WTC11 (cell line): ENCODE results near the gene NCKAP5. TPM values are rescaled to one million over a fixed set of nuclear protein-coding genes. Genes with fewer than 3 reads are reported as not detected.

Experiments used
- ATAC-seq: fragments of 200-7000 bp; cut with Tn5 transposase; 2 replicates; pipeline ENCODE4 v1.10.0; 2021; ENCODE audit warnings: mild to moderate bottlenecking, moderate library complexity
- CTCF ChIA-PET: fragments of 300-600 bp; sonication (Branson Sonifier 250); formaldehyde crosslinking; loops from one replicate; lab custom pipeline; 2021; ENCODE audit warnings: antibody characterized with exemption; lab: Charles Lee
- POLR2A ChIA-PET: fragments of 350-600 bp; sonication (Branson Sonifier 250); formaldehyde crosslinking; loops from one replicate; lab custom pipeline; 2021; ENCODE audit warnings: antibody characterized with exemption; lab: Charles Lee
- DNase-seq: peaks from one replicate; pipeline ENCODE4 v3.0.0; 2021; ENCODE audit warnings: low spot score
- H3K27ac Mint-ChIP-seq: 2 replicates; pipeline ENCODE4 v1.8.0; 2021; ENCODE audit warnings: mixed read lengths
- H3K27me3 Mint-ChIP-seq: 2 replicates; pipeline ENCODE4 v1.8.0; 2021; ENCODE audit warnings: low read depth, mild to moderate bottlenecking, moderate library complexity, mixed read lengths
- H3K36me3 Mint-ChIP-seq: 2 replicates; pipeline ENCODE4 v1.8.0; 2021; ENCODE audit warnings: mixed read lengths
- H3K4me1 Mint-ChIP-seq: 2 replicates; pipeline ENCODE4 v1.8.0; 2022; ENCODE audit warnings: mixed read lengths
- H3K4me3 Mint-ChIP-seq: 2 replicates; pipeline ENCODE4 v1.8.0; 2021; ENCODE audit warnings: mild to moderate bottlenecking, moderate library complexity, mixed read lengths
- H3K9me3 Mint-ChIP-seq: 2 replicates; pipeline ENCODE4 v1.8.0; 2021; ENCODE audit warnings: mixed read lengths
- CREM ChIP-seq: sonication (generic); formaldehyde crosslinking; IDR thresholded peaks from 2 replicates; pipeline ENCODE4 v1.8.1; 2022; ENCODE audit warnings: mild to moderate bottlenecking, missing genetic modification reagents, moderate library complexity
- ELF4 ChIP-seq: sonication (generic); formaldehyde crosslinking; IDR thresholded peaks from 2 replicates; pipeline ENCODE4 v1.8.1; 2022; ENCODE audit warnings: low read depth, mild to moderate bottlenecking, moderate library complexity, missing genetic modification reagents
- NR2C2 ChIP-seq: sonication (generic); formaldehyde crosslinking; IDR thresholded peaks from 2 replicates; pipeline ENCODE4 v1.8.0; 2022; ENCODE audit warnings: mild to moderate bottlenecking, missing genetic modification reagents
- OVOL2 ChIP-seq: fragments of 250-450 bp; sonication (Bioruptor Pico); IDR thresholded peaks from 2 replicates; pipeline ENCODE4 v1.9.0; 2021; ENCODE audit warnings: mild to moderate bottlenecking, borderline replicate concordance
- SMAD3 ChIP-seq: sonication (generic); formaldehyde crosslinking; IDR thresholded peaks from 2 replicates; pipeline ENCODE4 v1.8.0; 2022; ENCODE audit warnings: missing genetic modification reagents, mild to moderate bottlenecking, borderline replicate concordance
- SP1 ChIP-seq: sonication (generic); formaldehyde crosslinking; conservative IDR thresholded peaks from 2 replicates; pipeline ENCODE4 v1.8.1; 2022; ENCODE audit warnings: missing genetic modification reagents
- TEAD1 ChIP-seq: sonication (generic); formaldehyde crosslinking; IDR thresholded peaks from 2 replicates; pipeline ENCODE4 v1.8.0; 2022; ENCODE audit warnings: mild to moderate bottlenecking, missing genetic modification reagents
- ZNF121 ChIP-seq: sonication (generic); formaldehyde crosslinking; IDR thresholded peaks from 2 replicates; pipeline ENCODE4 v1.8.0; 2023; ENCODE audit warnings: missing genetic modification reagents
- ZNF232 ChIP-seq: sonication (generic); formaldehyde crosslinking; IDR thresholded peaks from 2 replicates; pipeline ENCODE4 v1.8.0; 2022; ENCODE audit warnings: mild to moderate bottlenecking, missing genetic modification reagents
- ZNF396 ChIP-seq: fragments of 250-450 bp; sonication (Bioruptor Pico); IDR thresholded peaks from 2 replicates; pipeline ENCODE4 v1.8.0; 2021; ENCODE audit warnings: mild to moderate bottlenecking, moderate library complexity, borderline replicate concordance
- ZNF416 ChIP-seq: fragments of 250-450 bp; sonication (Bioruptor Pico); IDR thresholded peaks from 2 replicates; pipeline ENCODE4 v1.9.0; 2021; ENCODE audit warnings: mild to moderate bottlenecking, inconsistent platforms
- total RNA-seq: library from RNA; stranded (reverse); gene quantifications from 3 replicates; pipeline ENCODE4 v1.2.3, GENCODE V29; 2021
- TF ChIP-seq, protein P1 (sequence below): sonication (generic); formaldehyde crosslinking; IDR thresholded peaks from 2 replicates; pipeline ENCODE4 v1.8.1; 2023; ENCODE audit warnings: mild to moderate bottlenecking, missing genetic modification reagents, moderate library complexity
- TF ChIP-seq, protein P2 (sequence below): sonication (generic); formaldehyde crosslinking; IDR thresholded peaks from 2 replicates; pipeline ENCODE4 v1.8.1; 2022; ENCODE audit warnings: low read depth, mild to moderate bottlenecking, moderate library complexity, missing genetic modification reagents, borderline replicate concordance
- TF ChIP-seq, protein P3 (sequence below): sonication (generic); formaldehyde crosslinking; IDR thresholded peaks from 2 replicates; pipeline ENCODE4 v1.8.0; 2022; ENCODE audit warnings: mild to moderate bottlenecking, missing genetic modification reagents
- TF ChIP-seq, protein P4 (sequence below): fragments of 250-450 bp; sonication (Bioruptor Pico); IDR thresholded peaks from 2 replicates; pipeline ENCODE4 v1.8.0; 2021; ENCODE audit warnings: mild to moderate bottlenecking
- TF ChIP-seq, protein P5 (sequence below): sonication (generic); formaldehyde crosslinking; IDR thresholded peaks from 2 replicates; pipeline ENCODE4 v1.8.1; 2023; ENCODE audit warnings: mild to moderate bottlenecking, missing genetic modification reagents
- TF ChIP-seq, protein P6 (sequence below): sonication (generic); formaldehyde crosslinking; IDR thresholded peaks from 2 replicates; pipeline ENCODE4 v1.8.0; 2022; ENCODE audit warnings: missing genetic modification reagents
- TF ChIP-seq, protein P7 (sequence below): sonication (generic); formaldehyde crosslinking; IDR thresholded peaks from 2 replicates; pipeline ENCODE4 v1.8.1; 2022; ENCODE audit warnings: mild to moderate bottlenecking, missing genetic modification reagents, moderate library complexity, borderline replicate concordance

NCKAP5 gene
- total RNA-seq, 1 experiment from 2014 or later, result 0.55 TPM

DNA sequence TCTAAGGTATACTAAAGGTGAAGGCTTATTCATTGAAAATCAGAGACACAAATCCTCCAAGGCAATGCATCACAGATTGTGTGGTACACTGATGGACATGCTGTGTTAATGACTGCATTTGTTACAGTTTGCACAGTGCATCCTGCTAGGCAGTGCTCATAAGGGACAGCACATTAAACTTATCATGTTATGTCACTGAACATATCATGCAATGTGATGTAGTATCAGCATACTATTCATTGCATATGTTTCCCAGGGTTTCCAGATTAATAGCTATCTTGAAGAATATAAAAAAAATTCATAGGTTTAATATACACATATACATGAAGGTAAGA is 225.3 kb downstream of the NCKAP5 start:
- CTCF ChIA-PET, result no interaction called here
- POLR2A ChIA-PET, result no interaction called here
- H3K9me3 Mint-ChIP-seq, result no peaks in the 10 kb centered on the region
- no peak for ATAC-seq
- TF ChIP-seq SP1 (CRISPR knock-in tag) (no peak), SMAD3 (CRISPR knock-in tag) (no peak), ZNF121 (CRISPR knock-in tag) (no peak), OVOL2 (CRISPR knock-in tag) (no peak), NR2C2 (no peak), ZNF416 (CRISPR knock-in tag) (no peak), TEAD1 (CRISPR knock-in tag) (no peak), ELF4 (no peak), CREM (CRISPR knock-in tag) (no peak), ZNF232 (CRISPR knock-in tag) (no peak), ZNF396 (CRISPR knock-in tag) (no peak)
- TF ChIP-seq, protein P1, sequence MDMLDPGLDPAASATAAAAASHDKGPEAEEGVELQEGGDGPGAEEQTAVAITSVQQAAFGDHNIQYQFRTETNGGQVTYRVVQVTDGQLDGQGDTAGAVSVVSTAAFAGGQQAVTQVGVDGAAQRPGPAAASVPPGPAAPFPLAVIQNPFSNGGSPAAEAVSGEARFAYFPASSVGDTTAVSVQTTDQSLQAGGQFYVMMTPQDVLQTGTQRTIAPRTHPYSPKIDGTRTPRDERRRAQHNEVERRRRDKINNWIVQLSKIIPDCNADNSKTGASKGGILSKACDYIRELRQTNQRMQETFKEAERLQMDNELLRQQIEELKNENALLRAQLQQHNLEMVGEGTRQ (CRISPR knock-in tag), result no peak
- TF ChIP-seq, protein P2, sequence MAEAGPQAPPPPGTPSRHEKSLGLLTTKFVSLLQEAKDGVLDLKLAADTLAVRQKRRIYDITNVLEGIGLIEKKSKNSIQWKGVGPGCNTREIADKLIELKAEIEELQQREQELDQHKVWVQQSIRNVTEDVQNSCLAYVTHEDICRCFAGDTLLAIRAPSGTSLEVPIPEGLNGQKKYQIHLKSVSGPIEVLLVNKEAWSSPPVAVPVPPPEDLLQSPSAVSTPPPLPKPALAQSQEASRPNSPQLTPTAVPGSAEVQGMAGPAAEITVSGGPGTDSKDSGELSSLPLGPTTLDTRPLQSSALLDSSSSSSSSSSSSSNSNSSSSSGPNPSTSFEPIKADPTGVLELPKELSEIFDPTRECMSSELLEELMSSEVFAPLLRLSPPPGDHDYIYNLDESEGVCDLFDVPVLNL (CRISPR knock-in tag), result no peak
- TF ChIP-seq, protein P3, sequence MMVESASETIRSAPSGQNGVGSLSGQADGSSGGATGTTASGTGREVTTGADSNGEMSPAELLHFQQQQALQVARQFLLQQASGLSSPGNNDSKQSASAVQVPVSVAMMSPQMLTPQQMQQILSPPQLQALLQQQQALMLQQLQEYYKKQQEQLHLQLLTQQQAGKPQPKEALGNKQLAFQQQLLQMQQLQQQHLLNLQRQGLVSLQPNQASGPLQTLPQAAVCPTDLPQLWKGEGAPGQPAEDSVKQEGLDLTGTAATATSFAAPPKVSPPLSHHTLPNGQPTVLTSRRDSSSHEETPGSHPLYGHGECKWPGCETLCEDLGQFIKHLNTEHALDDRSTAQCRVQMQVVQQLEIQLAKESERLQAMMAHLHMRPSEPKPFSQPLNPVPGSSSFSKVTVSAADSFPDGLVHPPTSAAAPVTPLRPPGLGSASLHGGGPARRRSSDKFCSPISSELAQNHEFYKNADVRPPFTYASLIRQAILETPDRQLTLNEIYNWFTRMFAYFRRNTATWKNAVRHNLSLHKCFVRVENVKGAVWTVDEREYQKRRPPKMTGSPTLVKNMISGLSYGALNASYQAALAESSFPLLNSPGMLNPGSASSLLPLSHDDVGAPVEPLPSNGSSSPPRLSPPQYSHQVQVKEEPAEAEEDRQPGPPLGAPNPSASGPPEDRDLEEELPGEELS (CRISPR knock-in tag), result no peak
- TF ChIP-seq, protein P4, sequence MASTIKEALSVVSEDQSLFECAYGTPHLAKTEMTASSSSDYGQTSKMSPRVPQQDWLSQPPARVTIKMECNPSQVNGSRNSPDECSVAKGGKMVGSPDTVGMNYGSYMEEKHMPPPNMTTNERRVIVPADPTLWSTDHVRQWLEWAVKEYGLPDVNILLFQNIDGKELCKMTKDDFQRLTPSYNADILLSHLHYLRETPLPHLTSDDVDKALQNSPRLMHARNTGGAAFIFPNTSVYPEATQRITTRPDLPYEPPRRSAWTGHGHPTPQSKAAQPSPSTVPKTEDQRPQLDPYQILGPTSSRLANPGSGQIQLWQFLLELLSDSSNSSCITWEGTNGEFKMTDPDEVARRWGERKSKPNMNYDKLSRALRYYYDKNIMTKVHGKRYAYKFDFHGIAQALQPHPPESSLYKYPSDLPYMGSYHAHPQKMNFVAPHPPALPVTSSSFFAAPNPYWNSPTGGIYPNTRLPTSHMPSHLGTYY (CRISPR knock-in tag), result no peak
- TF ChIP-seq, protein P5, sequence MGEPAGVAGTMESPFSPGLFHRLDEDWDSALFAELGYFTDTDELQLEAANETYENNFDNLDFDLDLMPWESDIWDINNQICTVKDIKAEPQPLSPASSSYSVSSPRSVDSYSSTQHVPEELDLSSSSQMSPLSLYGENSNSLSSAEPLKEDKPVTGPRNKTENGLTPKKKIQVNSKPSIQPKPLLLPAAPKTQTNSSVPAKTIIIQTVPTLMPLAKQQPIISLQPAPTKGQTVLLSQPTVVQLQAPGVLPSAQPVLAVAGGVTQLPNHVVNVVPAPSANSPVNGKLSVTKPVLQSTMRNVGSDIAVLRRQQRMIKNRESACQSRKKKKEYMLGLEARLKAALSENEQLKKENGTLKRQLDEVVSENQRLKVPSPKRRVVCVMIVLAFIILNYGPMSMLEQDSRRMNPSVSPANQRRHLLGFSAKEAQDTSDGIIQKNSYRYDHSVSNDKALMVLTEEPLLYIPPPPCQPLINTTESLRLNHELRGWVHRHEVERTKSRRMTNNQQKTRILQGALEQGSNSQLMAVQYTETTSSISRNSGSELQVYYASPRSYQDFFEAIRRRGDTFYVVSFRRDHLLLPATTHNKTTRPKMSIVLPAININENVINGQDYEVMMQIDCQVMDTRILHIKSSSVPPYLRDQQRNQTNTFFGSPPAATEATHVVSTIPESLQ (CRISPR knock-in tag), result no peak
- TF ChIP-seq, protein P6, sequence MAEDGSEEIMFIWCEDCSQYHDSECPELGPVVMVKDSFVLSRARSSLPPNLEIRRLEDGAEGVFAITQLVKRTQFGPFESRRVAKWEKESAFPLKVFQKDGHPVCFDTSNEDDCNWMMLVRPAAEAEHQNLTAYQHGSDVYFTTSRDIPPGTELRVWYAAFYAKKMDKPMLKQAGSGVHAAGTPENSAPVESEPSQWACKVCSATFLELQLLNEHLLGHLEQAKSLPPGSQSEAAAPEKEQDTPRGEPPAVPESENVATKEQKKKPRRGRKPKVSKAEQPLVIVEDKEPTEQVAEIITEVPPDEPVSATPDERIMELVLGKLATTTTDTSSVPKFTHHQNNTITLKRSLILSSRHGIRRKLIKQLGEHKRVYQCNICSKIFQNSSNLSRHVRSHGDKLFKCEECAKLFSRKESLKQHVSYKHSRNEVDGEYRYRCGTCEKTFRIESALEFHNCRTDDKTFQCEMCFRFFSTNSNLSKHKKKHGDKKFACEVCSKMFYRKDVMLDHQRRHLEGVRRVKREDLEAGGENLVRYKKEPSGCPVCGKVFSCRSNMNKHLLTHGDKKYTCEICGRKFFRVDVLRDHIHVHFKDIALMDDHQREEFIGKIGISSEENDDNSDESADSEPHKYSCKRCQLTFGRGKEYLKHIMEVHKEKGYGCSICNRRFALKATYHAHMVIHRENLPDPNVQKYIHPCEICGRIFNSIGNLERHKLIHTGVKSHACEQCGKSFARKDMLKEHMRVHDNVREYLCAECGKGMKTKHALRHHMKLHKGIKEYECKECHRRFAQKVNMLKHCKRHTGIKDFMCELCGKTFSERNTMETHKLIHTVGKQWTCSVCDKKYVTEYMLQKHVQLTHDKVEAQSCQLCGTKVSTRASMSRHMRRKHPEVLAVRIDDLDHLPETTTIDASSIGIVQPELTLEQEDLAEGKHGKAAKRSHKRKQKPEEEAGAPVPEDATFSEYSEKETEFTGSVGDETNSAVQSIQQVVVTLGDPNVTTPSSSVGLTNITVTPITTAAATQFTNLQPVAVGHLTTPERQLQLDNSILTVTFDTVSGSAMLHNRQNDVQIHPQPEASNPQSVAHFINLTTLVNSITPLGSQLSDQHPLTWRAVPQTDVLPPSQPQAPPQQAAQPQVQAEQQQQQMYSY (CRISPR knock-in tag), result no peak
- TF ChIP-seq, protein P7, sequence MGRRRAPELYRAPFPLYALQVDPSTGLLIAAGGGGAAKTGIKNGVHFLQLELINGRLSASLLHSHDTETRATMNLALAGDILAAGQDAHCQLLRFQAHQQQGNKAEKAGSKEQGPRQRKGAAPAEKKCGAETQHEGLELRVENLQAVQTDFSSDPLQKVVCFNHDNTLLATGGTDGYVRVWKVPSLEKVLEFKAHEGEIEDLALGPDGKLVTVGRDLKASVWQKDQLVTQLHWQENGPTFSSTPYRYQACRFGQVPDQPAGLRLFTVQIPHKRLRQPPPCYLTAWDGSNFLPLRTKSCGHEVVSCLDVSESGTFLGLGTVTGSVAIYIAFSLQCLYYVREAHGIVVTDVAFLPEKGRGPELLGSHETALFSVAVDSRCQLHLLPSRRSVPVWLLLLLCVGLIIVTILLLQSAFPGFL (CRISPR knock-in tag), result no peak
- no peaks in the 10 kb centered on the region for H3K27me3 Mint-ChIP-seq
- peaks cover 12% of the 10 kb centered on the region for H3K4me1 Mint-ChIP-seq
- H3K4me3 Mint-ChIP-seq, result no peak overlapping the region
- H3K27ac Mint-ChIP-seq, result no peak overlapping the region
- no peak for DNase-seq
- no peaks in the 10 kb centered on the region for H3K36me3 Mint-ChIP-seq
